Stomach (tissue), 9 donors: ENCODE results near the gene FAF2. TPM values are rescaled to one million over a fixed set of nuclear protein-coding genes. Genes with fewer than 3 reads are reported as not detected.

Experiments used
- DNase-seq, 2 donors: peaks; one replicate each; pipeline versions ENCODE4 v3.0.0 to v3.0.0-alpha.2; 2013 to 2019
- H3K27ac ChIP-seq, 5 donors: fragments of 200-600 bp in 4 of 5; sonication (generic) in 4 of 5; one replicate each; pipeline ENCODE4 v1.5.1; 2013 to 2019; ENCODE audit warnings: mild to moderate bottlenecking in 1 of 5, moderate library complexity in 1 of 5
- H3K27me3 ChIP-seq, 3 donors: fragments of 200-600 bp; sonication (generic); one replicate each; pipeline ENCODE4 v1.5.1; 2017 to 2019; ENCODE audit warnings: mixed run types in 1 of 3
- H3K36me3 ChIP-seq, 4 donors: fragments of 200-600 bp; sonication (generic); 1 replicate in 3 of 4; 2 replicates in 1 of 4; pipeline ENCODE4 v1.5.1; 2016 to 2019
- H3K4me1 ChIP-seq, 4 donors: fragments of 200-600 bp; sonication (generic); one replicate each; pipeline ENCODE4 v1.5.1; 2016 to 2019
- H3K4me3 ChIP-seq, 4 donors: fragments of 200-600 bp; sonication (generic) in 3 of 4; one replicate each; pipeline ENCODE4 v1.5.1; 2016 to 2019; ENCODE audit warnings: mild to moderate bottlenecking in 1 of 4
- H3K9me3 ChIP-seq, 4 donors: fragments of 200-600 bp; sonication (generic); one replicate each; pipeline ENCODE4 v1.5.1; 2016 to 2019
- EP300 ChIP-seq: sonication (generic); formaldehyde crosslinking; IDR thresholded peaks from one replicate; pipeline ENCODE4 v1.6.1; 2017; ENCODE audit warnings: antibody characterized with exemption
- POLR2A ChIP-seq, 4 donors: fragments of 450-650 bp; IDR thresholded peaks; one replicate each; pipeline ENCODE4 v1.6.1; 2016; ENCODE audit warnings: antibody characterized with exemption in 4 of 4, control low read depth in 2 of 4, mild to moderate bottlenecking in 1 of 4, moderate library complexity in 1 of 4
- POLR2AphosphoS5 ChIP-seq, 3 donors: sonication (generic); formaldehyde crosslinking; IDR thresholded peaks; one replicate each; pipeline ENCODE4 v1.6.1; 2016; ENCODE audit warnings: antibody characterized with exemption in 3 of 3
- WGBS, 5 donors: extraction: QIAGEN DNeasy Blood & Tissue Kit in 3 of 5; methylation state at CpG; one replicate each; pipeline versions ENCODE4 v1.1.5 to v1.1.7; 2013 to 2018; 5-methylcytosine and 5-hydroxymethylcytosine counted together
- intact Hi-C: fragments of 100-400 bp; cut with DNase I; formaldehyde crosslinking; loops from one replicate; pipeline ENCODE4 v1.15.1; 2023; ENCODE audit warnings: low total_unique reads
- polyA plus RNA-seq, 3 donors: library from polyadenylated mRNA; stranded (reverse); fragments of 200-250 nt; gene quantifications; one replicate each; pipeline ENCODE4 v1.2.3, GENCODE V29; 2013
- total RNA-seq, 5 donors: library from RNA; depleted of rRNA; stranded (reverse); fragments of >200 nt; gene quantifications; one replicate each; pipeline versions ENCODE4 v1.1.0 to v1.2.3, GENCODE V29; 2014 to 2016
- TF ChIP-seq, protein P1 (sequence below), 7 experiments: fragments of 450-650 bp in 4 of 7; fragments of 200-600 bp in 3 of 7; sonication (generic) in 3 of 7; IDR thresholded peaks; one replicate each; pipeline ENCODE4 v1.5.1; 2016 to 2019; ENCODE audit warnings: antibody characterized with exemption in 7 of 7, control low read depth in 2 of 7, mild to moderate bottlenecking in 1 of 7
- donor health status: healthy with polysubstance abuse.
- donor health status: Bipolar disorder and iron deficiency.
- donor health status: healthy.

Gene FAF2
- total and polyA plus RNA-seq, 8 donors = 5.7 to 57.2 (median 22.6) TPM

DNA sequence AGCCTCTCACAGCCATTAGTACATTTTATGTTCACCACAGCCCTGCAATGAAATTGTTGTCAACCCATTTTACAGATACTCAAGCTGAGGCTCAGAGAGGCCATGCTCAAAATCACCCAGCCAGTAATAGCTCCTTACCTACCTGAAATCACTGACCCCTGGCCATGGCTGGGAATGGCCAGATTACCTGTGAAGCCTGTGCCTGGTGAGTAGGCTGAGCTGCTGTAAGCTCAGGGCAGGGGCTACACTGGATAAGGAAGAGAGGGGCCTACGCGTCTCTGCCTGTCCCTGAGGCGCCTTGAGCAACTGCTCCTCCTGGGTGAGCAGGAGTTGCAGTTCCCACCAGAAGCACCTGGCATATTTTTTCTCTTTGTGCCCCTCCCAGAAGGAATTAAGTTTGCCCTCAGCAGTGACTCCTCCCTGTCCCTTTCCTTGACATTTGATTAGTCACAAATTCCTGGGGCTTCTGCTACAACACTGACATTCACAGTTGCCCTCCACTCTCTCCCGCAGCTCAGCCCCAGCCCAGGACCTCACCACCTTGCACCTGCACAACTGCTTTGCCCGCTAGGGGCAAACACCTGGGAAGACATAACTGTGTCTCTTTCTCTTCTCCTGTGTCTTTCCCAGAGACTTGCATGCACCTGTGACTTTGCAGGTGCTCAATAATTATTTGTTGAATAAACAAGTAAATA lies 37.6 kb upstream of the FAF2 start:
- Histone ChIP-seq H3K36me3 (peaks cover 11 to 58% (median 48%) of the 10 kb centered on the region in 4 donors), H3K9me3 (no peaks in the 10 kb centered on the region), H3K27me3 (no peaks in the 10 kb centered on the region), H3K27ac (peak overlapping the region in 3 of 5 donors; percentile 46 to 94 (median 61)), H3K4me1 (peaks cover 36 to 79% (median 46%) of the 10 kb centered on the region in 4 donors), H3K4me3 (no peak overlapping the region)
- intact Hi-C loops = no loop called here
- TF ChIP-seq POLR2AphosphoS5 (IDR thresholded peaks at IDR 0.05) (peak in 1 of 3 donors; percentile 3), POLR2A (IDR thresholded peaks at IDR 0.05) (no peak)
- peak in 1 of 2 donors; percentile 6 for DNase-seq
- 72 to 90% (median 80%) methylated on average over 3 to 5 of the region's 5 CpGs for WGBS, 5 donors

- intact Hi-C loops = no loop called here
- DNase-seq = no peak
- peaks cover 49 to 76% (median 55%) of the 10 kb centered on the region in 4 donors for H3K4me1 ChIP-seq
- peak overlapping the region in 1 of 4 donors; percentile 84 for H3K4me3 ChIP-seq
- no peaks in the 10 kb centered on the region for H3K27me3 ChIP-seq
- no peak for TF ChIP-seq POLR2AphosphoS5 (IDR thresholded peaks at IDR 0.05)
- no peaks in the 10 kb centered on the region for H3K9me3 ChIP-seq
- peak overlapping the region; percentile 32 to 96 (median 64) for H3K27ac ChIP-seq
- 74 to 83% (median 79%) methylated on average over 9 to 10 of the region's 10 CpGs for WGBS, 5 donors
- peaks cover 0 to 38% (median 27%) of the 10 kb centered on the region in 4 donors for H3K36me3 ChIP-seq
Measured at GRCh38 chr5:176412517-176413254, 35.5 kb upstream of the FAF2 start.

GRCh38 chr5:176413255-176413565 lies 35.0 kb upstream of the FAF2 start:
- Histone ChIP-seq H3K27me3 (no peaks in the 10 kb centered on the region), H3K9me3 (no peaks in the 10 kb centered on the region), H3K4me1 (peaks cover 49 to 71% (median 55%) of the 10 kb centered on the region in 4 donors), H3K4me3 (peak overlapping the region in 1 of 4 donors; percentile 84), H3K36me3 (peaks cover 0 to 33% (median 22%) of the 10 kb centered on the region in 4 donors), H3K27ac (peak overlapping the region; percentile 43 to 96 (median 64))
- TF ChIP-seq, protein P1, sequence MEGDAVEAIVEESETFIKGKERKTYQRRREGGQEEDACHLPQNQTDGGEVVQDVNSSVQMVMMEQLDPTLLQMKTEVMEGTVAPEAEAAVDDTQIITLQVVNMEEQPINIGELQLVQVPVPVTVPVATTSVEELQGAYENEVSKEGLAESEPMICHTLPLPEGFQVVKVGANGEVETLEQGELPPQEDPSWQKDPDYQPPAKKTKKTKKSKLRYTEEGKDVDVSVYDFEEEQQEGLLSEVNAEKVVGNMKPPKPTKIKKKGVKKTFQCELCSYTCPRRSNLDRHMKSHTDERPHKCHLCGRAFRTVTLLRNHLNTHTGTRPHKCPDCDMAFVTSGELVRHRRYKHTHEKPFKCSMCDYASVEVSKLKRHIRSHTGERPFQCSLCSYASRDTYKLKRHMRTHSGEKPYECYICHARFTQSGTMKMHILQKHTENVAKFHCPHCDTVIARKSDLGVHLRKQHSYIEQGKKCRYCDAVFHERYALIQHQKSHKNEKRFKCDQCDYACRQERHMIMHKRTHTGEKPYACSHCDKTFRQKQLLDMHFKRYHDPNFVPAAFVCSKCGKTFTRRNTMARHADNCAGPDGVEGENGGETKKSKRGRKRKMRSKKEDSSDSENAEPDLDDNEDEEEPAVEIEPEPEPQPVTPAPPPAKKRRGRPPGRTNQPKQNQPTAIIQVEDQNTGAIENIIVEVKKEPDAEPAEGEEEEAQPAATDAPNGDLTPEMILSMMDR (IDR thresholded peaks at IDR 0.05) = no peak
- no peak for TF ChIP-seq EP300
- TF ChIP-seq POLR2A (IDR thresholded peaks at IDR 0.05) = no peak
- TF ChIP-seq POLR2AphosphoS5 (IDR thresholded peaks at IDR 0.05) = no peak
- 51 to 92% (median 84%) methylated on average over 2 of the region's 2 CpGs for WGBS, 5 donors
- peak in 1 of 2 donors; percentile 8 for DNase-seq
- intact Hi-C loops = no loop called here

GRCh38 chr5:176413709-176414191 lies 34.4 kb upstream of the FAF2 start:
- peaks cover 49 to 65% (median 55%) of the 10 kb centered on the region in 4 donors for H3K4me1 ChIP-seq
- H3K4me3 ChIP-seq = peak overlapping the region in 2 of 4 donors; percentile 29 to 84
- intact Hi-C loops = no loop called here
- DNase-seq = peak in 1 of 2 donors; percentile 4
- no peaks in the 10 kb centered on the region for H3K9me3 ChIP-seq
- H3K27me3 ChIP-seq = no peaks in the 10 kb centered on the region
- WGBS, 5 donors = 76 to 93% (median 88%) methylated on average over 6 to 7 of the region's 7 CpGs
- H3K36me3 ChIP-seq = peaks cover 0 to 27% (median 16%) of the 10 kb centered on the region in 4 donors
- TF ChIP-seq POLR2AphosphoS5 (IDR thresholded peaks at IDR 0.05) (no peak), EP300 (no peak), POLR2A (IDR thresholded peaks at IDR 0.05) (no peak)
- TF ChIP-seq, protein P1 (IDR thresholded peaks at IDR 0.05) = no peak
- H3K27ac ChIP-seq = peak overlapping the region; percentile 43 to 96 (median 64)

DNA sequence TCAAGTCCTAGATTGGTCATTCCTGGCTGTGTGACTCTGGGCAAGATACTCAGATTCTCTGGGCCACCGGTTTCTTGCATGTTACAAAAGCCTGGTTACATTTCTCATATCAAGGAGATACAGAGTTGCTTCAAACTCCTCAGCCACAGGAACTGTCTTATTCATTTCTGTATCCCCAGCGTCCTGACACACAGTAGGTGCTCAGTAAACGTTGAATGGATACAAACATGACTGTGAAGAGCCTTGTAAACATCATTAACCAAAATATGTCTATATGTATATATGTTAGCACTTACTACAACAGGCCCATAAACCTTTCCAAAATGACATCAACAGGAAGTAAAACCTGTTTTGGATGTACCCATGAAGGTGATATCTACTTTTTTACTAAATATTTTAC lies 33.5 kb upstream of the FAF2 start:
- no peaks in the 10 kb centered on the region for H3K9me3 ChIP-seq
- peak in 1 of 2 donors; percentile 5 for DNase-seq

More for the DNA sequence above, 33.5 kb upstream of the FAF2 start:
- Histone ChIP-seq H3K4me1 (peaks cover 49 to 63% (median 55%) of the 10 kb centered on the region in 4 donors), H3K27ac (peak overlapping the region in 4 of 5 donors; percentile 94 to 96 (median 95)), H3K36me3 (peaks cover 0 to 18% (median 7%) of the 10 kb centered on the region in 4 donors), H3K27me3 (no peaks in the 10 kb centered on the region), H3K4me3 (peak overlapping the region; percentile 84 to 99 (median 94))
- TF ChIP-seq EP300 (no peak), POLR2AphosphoS5 (IDR thresholded peaks at IDR 0.05) (no peak), POLR2A (IDR thresholded peaks at IDR 0.05) (no peak)
- TF ChIP-seq, protein P1 (IDR thresholded peaks at IDR 0.05) = no peak
- intact Hi-C loops = no loop called here
- 60 to 69% (median 63%) methylated on average over 3 of the region's 3 CpGs for WGBS, 5 donors
